Gastrocnemius medialis (tissue), 4 donors: ENCODE measurements around the gene AFF3. TPM values are rescaled to one million over a fixed set of nuclear protein-coding genes. Genes with fewer than 3 reads are reported as not detected.

Experiments
- ATAC-seq, 2 donors: fragments of 150-250 bp; one replicate each; pipeline ENCODE4 v1.9.1; 2016
- DNase-seq, 2 donors: peaks; one replicate each; pipeline ENCODE4 v3.0.0-alpha.2; 2019
- H3K27ac ChIP-seq, 4 donors: fragments of 200-600 bp; sonication (generic); 1 replicate in 1 of 4; 2 replicates in 3 of 4; pipeline ENCODE4 v1.5.1; 2016 to 2018; ENCODE audit warnings: mild to moderate bottlenecking in 2 of 4, moderate library complexity in 1 of 4
- H3K27me3 ChIP-seq, 3 donors: fragments of 200-600 bp; sonication (generic) in 2 of 3; 1 replicate in 1 of 3; 2 replicates in 2 of 3; pipeline versions ENCODE4 v1.5.1 to v1.6.0; 2016 to 2019; ENCODE audit warnings: mild to moderate bottlenecking in 1 of 3, moderate library complexity in 1 of 3
- H3K36me3 ChIP-seq, 2 donors: fragments of 200-600 bp; sonication (generic) in 1 of 2; one replicate each; pipeline ENCODE4 v1.5.1; 2017 to 2018
- H3K4me1 ChIP-seq, 2 donors: fragments of 200-600 bp; sonication (generic) in 1 of 2; one replicate each; pipeline ENCODE4 v1.5.1; 2016 to 2017; ENCODE audit warnings: mild to moderate bottlenecking in 2 of 2
- H3K4me3 ChIP-seq, 4 donors: fragments of 200-600 bp; sonication (generic) in 3 of 4; 1 replicate in 1 of 4; 2 replicates in 3 of 4; pipeline ENCODE4 v1.5.1; 2016 to 2019; ENCODE audit warnings: mild to moderate bottlenecking in 2 of 4
- H3K9me3 ChIP-seq, 3 donors: fragments of 200-600 bp; sonication (generic) in 2 of 3; 1 replicate in 1 of 3; 2 replicates in 2 of 3; pipeline ENCODE4 v1.5.1; 2016 to 2019
- CTCF ChIP-seq, 5 experiments: fragments of 450-650 bp in 3 of 5; fragments of 200-600 bp in 2 of 5; sonication (generic) in 2 of 5; IDR thresholded peaks in 4 of 5; conservative IDR thresholded peaks in 1 of 5; 1 replicate in 4 of 5; 2 replicates in 1 of 5; pipeline ENCODE4 v1.5.1; 2016 to 2019; ENCODE audit warnings: antibody characterized with exemption in 5 of 5, mild to moderate bottlenecking in 3 of 5, moderate library complexity in 3 of 5
- POLR2A ChIP-seq, 2 donors: fragments of 450-650 bp; IDR thresholded peaks; one replicate each; pipeline ENCODE4 v1.6.1; 2017; ENCODE audit warnings: antibody characterized with exemption in 2 of 2, mild to moderate bottlenecking in 2 of 2, moderate library complexity in 2 of 2
- in situ Hi-C, 4 donors: fragments of 200-750 bp; cut with MboI; loops; one replicate each; pipeline versions ENCODE4 v1.15.0 to v1.8.0; 2017; ENCODE audit warnings: low sequenced_read_pairs in 4 of 4
- intact Hi-C: fragments of 100-400 bp; cut with DNase I; formaldehyde crosslinking; loops from one replicate; pipeline ENCODE4 v1.15.1; 2023; ENCODE audit warnings: low total_unique reads
- total RNA-seq, 4 donors: library from RNA; depleted of rRNA; stranded (reverse); fragments of >200 nt; gene quantifications; one replicate each; pipeline versions ENCODE4 v1.1.0 to v1.2.3, GENCODE V29; 2016

AFF3 gene
- total RNA-seq, 4 donors from 2014 or later, result 0.22 to 0.55 (median 0.47) TPM

DNA sequence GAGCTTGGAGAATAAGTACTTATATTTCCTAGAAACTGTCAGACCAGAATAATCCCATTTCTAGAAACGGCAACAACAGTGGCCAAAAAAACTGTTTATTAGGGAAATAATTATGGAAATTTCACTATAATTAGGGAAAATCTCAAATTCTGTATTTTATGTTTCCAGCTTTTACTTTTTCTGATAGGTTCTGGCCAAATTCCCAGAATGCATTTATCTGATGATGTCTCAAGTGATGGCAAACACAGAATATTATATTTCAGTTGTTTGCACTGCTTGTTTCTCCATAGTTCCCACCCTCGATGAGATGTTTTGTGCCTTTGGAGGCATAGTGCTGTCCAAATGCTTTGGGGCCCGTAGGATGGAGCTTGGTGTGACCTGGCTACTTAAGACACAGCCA, 66.9 kb downstream of the AFF3 start:
- Histone ChIP-seq H3K4me1 (no peaks in the 10 kb centered on the region), H3K27ac (no peak overlapping the region), H3K27me3 (no peaks in the 10 kb centered on the region), H3K4me3 (no peak overlapping the region), H3K36me3 (no peaks in the 10 kb centered on the region), H3K9me3 (no peaks in the 10 kb centered on the region)
- in situ Hi-C loops (no loop called here), intact Hi-C loops (no loop called here)
- TF ChIP-seq POLR2A (IDR thresholded peaks at IDR 0.05), result no peak
- no peak for TF ChIP-seq CTCF (IDR thresholded peaks at IDR 0.05 in 4 of 5, conservative IDR thresholded peaks at IDR 0.05 in 1 of 5)
- DNase-seq, result no peak
- no peak for ATAC-seq

DNA sequence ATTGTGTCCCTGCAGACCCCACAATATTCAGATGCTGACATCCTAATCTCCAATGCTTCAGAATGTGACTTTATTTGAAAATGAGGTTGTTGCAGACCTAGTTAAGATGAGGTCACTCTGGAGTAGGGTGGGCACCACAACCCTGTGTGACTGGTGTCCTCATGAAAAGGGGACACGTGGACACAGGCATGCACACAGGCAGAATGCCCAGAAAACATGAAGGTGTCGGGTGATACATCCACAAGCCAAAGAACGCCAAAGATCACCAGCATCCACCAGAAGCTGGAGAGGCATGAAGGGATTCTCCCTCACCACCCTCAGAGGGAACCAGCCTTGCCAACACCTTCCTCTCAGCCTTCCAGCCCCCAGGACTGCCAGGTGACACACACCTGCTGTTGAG, 69.3 kb downstream of the AFF3 start:
- H3K27ac ChIP-seq, result no peak overlapping the region
- H3K4me1 ChIP-seq, result no peaks in the 10 kb centered on the region
- in situ Hi-C loops (no loop called here), intact Hi-C loops (no loop called here)
- H3K4me3 ChIP-seq, result no peak overlapping the region
- no peaks in the 10 kb centered on the region for H3K9me3 ChIP-seq
- ATAC-seq, result no peak
- TF ChIP-seq POLR2A (IDR thresholded peaks at IDR 0.05) (no peak), CTCF (IDR thresholded peaks at IDR 0.05 in 4 of 5, conservative IDR thresholded peaks at IDR 0.05 in 1 of 5) (no peak)
- no peak for DNase-seq
- no peaks in the 10 kb centered on the region for H3K36me3 ChIP-seq
- H3K27me3 ChIP-seq, result no peaks in the 10 kb centered on the region

- in situ Hi-C loops (no loop called here), intact Hi-C loops (no loop called here)
- H3K4me3 ChIP-seq, result no peak overlapping the region
- DNase-seq (no peak), ATAC-seq (no peak)
- H3K27ac ChIP-seq, result no peak overlapping the region
- no peaks in the 10 kb centered on the region for H3K4me1 ChIP-seq
- TF ChIP-seq POLR2A (IDR thresholded peaks at IDR 0.05) (no peak), CTCF (IDR thresholded peaks at IDR 0.05 in 4 of 5, conservative IDR thresholded peaks at IDR 0.05 in 1 of 5) (no peak)
- no peaks in the 10 kb centered on the region for H3K9me3 ChIP-seq
- no peaks in the 10 kb centered on the region for H3K36me3 ChIP-seq
- no peaks in the 10 kb centered on the region for H3K27me3 ChIP-seq
These were observed 69.9 kb downstream of the AFF3 start for GRCh38 chr2:100072503-100072902.

- Histone ChIP-seq H3K36me3 (no peaks in the 10 kb centered on the region), H3K27ac (no peak overlapping the region)
- no peak for ATAC-seq
These were observed 70.9 kb downstream of the AFF3 start for GRCh38 chr2:100071335-100072043.

More at GRCh38 chr2:100071335-100072043, 70.9 kb downstream of the AFF3 start:
- in situ Hi-C loops, result no loop called here
- H3K4me3 ChIP-seq, result no peak overlapping the region
- no peaks in the 10 kb centered on the region for H3K9me3 ChIP-seq
- H3K4me1 ChIP-seq, result no peaks in the 10 kb centered on the region
- intact Hi-C loops, result no loop called here
- DNase-seq, result no peak
- H3K27me3 ChIP-seq, result no peaks in the 10 kb centered on the region
- TF ChIP-seq POLR2A (IDR thresholded peaks at IDR 0.05) (no peak), CTCF (IDR thresholded peaks at IDR 0.05 in 4 of 5, conservative IDR thresholded peaks at IDR 0.05 in 1 of 5) (no peak)
